Kidney (tissue), 14 donors: ENCODE results near the gene MAML2. TPM values are rescaled to one million over a fixed set of nuclear protein-coding genes. Genes with fewer than 3 reads are reported as not detected.

Source experiments
- DNase-seq, 5 donors: peaks; one replicate each; pipeline ENCODE4 v3.0.0-alpha.2; 2013 to 2020
- FAIRE-seq: peaks from 2 replicates; lab custom pipeline; 2012; peaks lifted over from hg19 to GRCh38; lab: Jason Lieb, UNC
- H3K27ac ChIP-seq, 2 donors: one replicate each; pipeline ENCODE4 v1.7.0; 2013; ENCODE audit warnings: low read depth in 2 of 2, low read length in 2 of 2, inconsistent platforms in 1 of 2
- H3K27me3 ChIP-seq: one replicate; pipeline ENCODE4 v1.7.1; 2013; ENCODE audit warnings: low read length, inconsistent platforms; ENCODE audit not compliant: control insufficient read depth, insufficient read depth
- H3K36me3 ChIP-seq, 3 donors: one replicate each; pipeline versions ENCODE4 v1.7.0 to v1.7.1; 2013; ENCODE audit warnings: low read length in 3 of 3, control low read depth in 1 of 3, inconsistent platforms in 1 of 3; ENCODE audit not compliant: insufficient read depth in 3 of 3, control insufficient read depth in 2 of 3
- H3K4me1 ChIP-seq, 3 donors: one replicate each; pipeline versions ENCODE4 v1.7.0 to v1.7.1; 2013; ENCODE audit warnings: low read length in 3 of 3, inconsistent platforms in 1 of 3, low read depth in 1 of 3; ENCODE audit not compliant: control insufficient read depth in 2 of 3, insufficient read depth in 2 of 3
- H3K4me3 ChIP-seq, 3 donors: one replicate each; pipeline versions ENCODE4 v1.7.0 to v1.8.1; 2013; ENCODE audit warnings: low read length in 3 of 3, control low read depth in 1 of 3, inconsistent platforms in 1 of 3
- H3K9ac ChIP-seq, 3 donors: one replicate each; pipeline versions ENCODE4 v1.7.0 to v1.7.1; 2013; ENCODE audit warnings: low read length in 3 of 3, control low read depth in 1 of 3, inconsistent platforms in 1 of 3
- H3K9me3 ChIP-seq, 3 donors: one replicate each; pipeline versions ENCODE4 v1.7.0 to v1.7.1; 2013; ENCODE audit warnings: low read length in 3 of 3, control low read depth in 1 of 3, inconsistent platforms in 1 of 3; ENCODE audit not compliant: control insufficient read depth in 2 of 3, insufficient read depth in 1 of 3
- intact Hi-C: fragments of 100-400 bp; cut with DNase I; formaldehyde crosslinking; loops from one replicate; pipeline ENCODE4 v1.11.1; 2022
- polyA plus RNA-seq: library from polyadenylated mRNA; stranded (reverse); fragments of 350-450 nt; fragmentation: Illumina TruSeq; extraction: RNeasy Lipid Tissue Mini Kit (QIAGEN cat#74804); gene quantifications from one replicate; pipeline ENCODE4 v1.2.3, GENCODE V29; 2014; ENCODE audit warnings: low read depth, low replicate concordance; ENCODE audit not compliant: insufficient read depth
- total RNA-seq: library from RNA; stranded (reverse); fragmentation: NEBNext Ultra II Directional; extraction: Animal tissue kit (Norgen Biotek cat#: 25700); gene quantifications from one replicate; pipeline ENCODE4 v1.2.1, GENCODE V29; 2021
- TF ChIP-seq, protein P1 (sequence below): IDR thresholded peaks from 3 replicates; pipeline ENCODE4 v1.5.1; 2012; ENCODE audit warnings: mild to moderate bottlenecking, moderate library complexity, borderline replicate concordance; ENCODE audit not compliant: insufficient read depth; ENCODE audit errors: extremely low read depth
- donor health status: control.
- donor health status: control.
- donor health status: control.
- donor health status: control.
- donor health status: control.
- donor health status: DM: yes; HTN: yes; CAD: no.
- donor health status: Normal renal cell carcinoma (clear cell type).

Gene MAML2
- total and polyA plus RNA-seq, 2 donors from 2014 or later: 4.9 to 32.3 TPM

GRCh38 chr11:96110302-96110701 is 232.7 kb downstream of the MAML2 start:
- TF ChIP-seq, protein P1, sequence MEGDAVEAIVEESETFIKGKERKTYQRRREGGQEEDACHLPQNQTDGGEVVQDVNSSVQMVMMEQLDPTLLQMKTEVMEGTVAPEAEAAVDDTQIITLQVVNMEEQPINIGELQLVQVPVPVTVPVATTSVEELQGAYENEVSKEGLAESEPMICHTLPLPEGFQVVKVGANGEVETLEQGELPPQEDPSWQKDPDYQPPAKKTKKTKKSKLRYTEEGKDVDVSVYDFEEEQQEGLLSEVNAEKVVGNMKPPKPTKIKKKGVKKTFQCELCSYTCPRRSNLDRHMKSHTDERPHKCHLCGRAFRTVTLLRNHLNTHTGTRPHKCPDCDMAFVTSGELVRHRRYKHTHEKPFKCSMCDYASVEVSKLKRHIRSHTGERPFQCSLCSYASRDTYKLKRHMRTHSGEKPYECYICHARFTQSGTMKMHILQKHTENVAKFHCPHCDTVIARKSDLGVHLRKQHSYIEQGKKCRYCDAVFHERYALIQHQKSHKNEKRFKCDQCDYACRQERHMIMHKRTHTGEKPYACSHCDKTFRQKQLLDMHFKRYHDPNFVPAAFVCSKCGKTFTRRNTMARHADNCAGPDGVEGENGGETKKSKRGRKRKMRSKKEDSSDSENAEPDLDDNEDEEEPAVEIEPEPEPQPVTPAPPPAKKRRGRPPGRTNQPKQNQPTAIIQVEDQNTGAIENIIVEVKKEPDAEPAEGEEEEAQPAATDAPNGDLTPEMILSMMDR: no peak
- H3K4me3 ChIP-seq: no peak overlapping the region
- no peak overlapping the region for H3K9ac ChIP-seq
- peaks cover 4 to 9% (median 7%) of the 10 kb centered on the region in 3 donors for H3K4me1 ChIP-seq
- no peaks in the 10 kb centered on the region for H3K27me3 ChIP-seq
- DNase-seq: no peak
- H3K36me3 ChIP-seq: no peaks in the 10 kb centered on the region
- FAIRE-seq: no peak
- intact Hi-C loops: no loop called here
- no peaks in the 10 kb centered on the region for H3K9me3 ChIP-seq
- H3K27ac ChIP-seq: no peak overlapping the region

- TF ChIP-seq, protein P1: no peak
- peaks cover 3 to 12% (median 9%) of the 10 kb centered on the region in 3 donors for H3K4me1 ChIP-seq
- no peak overlapping the region for H3K27ac ChIP-seq
- DNase-seq (no peak), FAIRE-seq (no peak)
- no peak overlapping the region for H3K9ac ChIP-seq
- H3K36me3 ChIP-seq: no peaks in the 10 kb centered on the region
- no peak overlapping the region for H3K4me3 ChIP-seq
- H3K27me3 ChIP-seq: no peaks in the 10 kb centered on the region
- intact Hi-C loops: no loop called here
- H3K9me3 ChIP-seq: no peaks in the 10 kb centered on the region
Measured at GRCh38 chr11:96109331-96110030, 233.5 kb downstream of the MAML2 start.

DNA sequence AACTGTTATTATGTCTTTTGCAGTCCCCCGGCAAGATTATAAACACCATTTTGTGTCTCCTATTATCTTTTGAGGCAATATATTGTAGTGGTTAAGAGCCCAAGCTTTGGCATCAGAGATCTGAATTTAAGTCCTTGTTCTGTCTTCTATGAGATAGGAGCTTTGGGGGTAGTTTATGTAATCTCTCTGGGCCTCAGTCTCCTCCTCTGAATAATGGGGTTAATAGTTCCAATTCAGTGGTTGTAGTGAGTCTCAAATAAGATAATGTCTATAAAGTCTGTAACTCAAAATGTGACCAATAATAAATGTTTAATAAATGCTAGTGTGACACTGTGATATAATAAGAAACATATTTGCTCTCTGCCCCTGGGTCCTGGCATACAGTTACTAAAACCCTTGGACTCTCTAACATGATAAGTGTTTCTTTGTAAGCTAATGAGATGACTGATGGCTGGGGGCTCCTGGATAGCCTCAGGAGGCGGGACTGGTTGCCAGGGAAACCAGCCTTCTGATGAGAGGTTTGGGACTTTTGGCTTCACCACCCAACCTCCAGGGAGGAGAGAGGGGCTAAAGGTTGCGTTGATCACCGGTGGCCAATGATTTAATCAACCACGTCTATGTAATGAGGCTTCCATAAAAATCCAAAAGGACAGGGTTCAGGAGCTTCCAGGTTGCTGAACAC is 235.7 kb downstream of the MAML2 start:
- H3K4me1 ChIP-seq: peaks cover 6 to 15% (median 7%) of the 10 kb centered on the region in 3 donors
- TF ChIP-seq, protein P1: no peak
- intact Hi-C loops: no loop called here
- H3K9me3 ChIP-seq: no peaks in the 10 kb centered on the region
- H3K36me3 ChIP-seq: no peaks in the 10 kb centered on the region
- no peaks in the 10 kb centered on the region for H3K27me3 ChIP-seq
- FAIRE-seq (no peak), DNase-seq (no peak)
- H3K9ac ChIP-seq: no peak overlapping the region
- H3K4me3 ChIP-seq: no peak overlapping the region
- H3K27ac ChIP-seq: no peak overlapping the region
